Trophoblast cell (in vitro differentiated cells and primary cell): ENCODE measurements around the gene OR52K1.

Experiments used
- DNase-seq, 2 donors: peaks; one replicate each; pipeline ENCODE4 v3.0.0-alpha.2; 2016
- H2AFZ ChIP-seq: 2 replicates; pipeline ENCODE4 v1.6.1; 2013; ENCODE audit warnings: low read length, moderate library complexity, mild to moderate bottlenecking; ENCODE audit not compliant: insufficient read depth, poor library complexity
- H2AK5ac ChIP-seq: 2 replicates; pipeline ENCODE4 v1.6.1; 2013; ENCODE audit warnings: mild to moderate bottlenecking, low read length
- H2BK120ac ChIP-seq: 2 replicates; pipeline ENCODE4 v1.6.1; 2013; ENCODE audit warnings: low read length, mild to moderate bottlenecking, moderate library complexity; ENCODE audit not compliant: insufficient read depth, poor library complexity
- H2BK12ac ChIP-seq: 2 replicates; pipeline ENCODE4 v1.6.1; 2013; ENCODE audit warnings: mild to moderate bottlenecking, low read length, moderate library complexity
- H2BK5ac ChIP-seq: 2 replicates; pipeline ENCODE4 v1.6.1; 2013; ENCODE audit warnings: low read length, low read depth, moderate library complexity, mild to moderate bottlenecking; ENCODE audit not compliant: poor library complexity
- H3K14ac ChIP-seq: 2 replicates; pipeline ENCODE4 v1.6.1; 2013; ENCODE audit warnings: mild to moderate bottlenecking, low read length
- H3K18ac ChIP-seq: 2 replicates; pipeline ENCODE4 v1.6.1; 2013; ENCODE audit warnings: mild to moderate bottlenecking, low read length
- H3K23ac ChIP-seq: 2 replicates; pipeline ENCODE4 v1.6.1; 2013; ENCODE audit warnings: low read length
- H3K27ac ChIP-seq: 2 replicates; pipeline ENCODE4 v1.5.1; 2013; ENCODE audit warnings: low read depth, mild to moderate bottlenecking, inconsistent platforms, low read length, moderate library complexity
- H3K27me3 ChIP-seq: 2 replicates; pipeline ENCODE4 v1.6.1; 2013; ENCODE audit warnings: inconsistent platforms, mild to moderate bottlenecking, low read length, moderate library complexity; ENCODE audit not compliant: insufficient read depth
- H3K36me3 ChIP-seq, 2 experiments: 1 replicate in 1 of 2; 2 replicates in 1 of 2; pipeline ENCODE4 v1.6.1; 2013; ENCODE audit warnings: low read length in 2 of 2, mild to moderate bottlenecking in 2 of 2, moderate library complexity in 1 of 2; ENCODE audit not compliant: insufficient read depth in 2 of 2, control insufficient read depth in 1 of 2
- H3K4ac ChIP-seq: 2 replicates; pipeline ENCODE4 v1.6.1; 2013; ENCODE audit warnings: low read depth, mild to moderate bottlenecking, low read length, moderate library complexity
- H3K4me1 ChIP-seq, 2 experiments: 1 replicate in 1 of 2; 2 replicates in 1 of 2; pipeline ENCODE4 v1.6.1; 2013; ENCODE audit warnings: low read length in 2 of 2, mild to moderate bottlenecking in 2 of 2, moderate library complexity in 1 of 2; ENCODE audit not compliant: insufficient read depth in 2 of 2, control insufficient read depth in 1 of 2
- H3K4me2 ChIP-seq: 2 replicates; pipeline ENCODE4 v1.6.1; 2013; ENCODE audit warnings: inconsistent platforms, mild to moderate bottlenecking, low read length, moderate library complexity
- H3K4me3 ChIP-seq: 2 replicates; pipeline ENCODE4 v1.5.1; 2013; ENCODE audit warnings: mild to moderate bottlenecking, low read depth, low read length, inconsistent platforms
- H3K79me1 ChIP-seq: one replicate; pipeline ENCODE4 v1.6.1; 2013; ENCODE audit warnings: low read length
- H3K79me2 ChIP-seq: 2 replicates; pipeline ENCODE4 v1.6.1; 2013; ENCODE audit warnings: low read length, mild to moderate bottlenecking; ENCODE audit not compliant: control insufficient read depth, insufficient read depth, poor library complexity
- H3K9ac ChIP-seq: 2 replicates; pipeline ENCODE4 v1.6.1; 2013; ENCODE audit warnings: mild to moderate bottlenecking, low read length
- H3K9me3 ChIP-seq: 2 replicates; pipeline ENCODE4 v1.6.1; 2013; ENCODE audit warnings: low read depth, mild to moderate bottlenecking, control low read depth, inconsistent platforms, low read length; ENCODE audit not compliant: insufficient read depth
- H4K12ac ChIP-seq: 2 replicates; pipeline ENCODE4 v1.6.1; 2013; ENCODE audit warnings: low read depth, mild to moderate bottlenecking, low read length, moderate library complexity
- H4K8ac ChIP-seq: 2 replicates; pipeline ENCODE4 v1.6.1; 2013; ENCODE audit warnings: low read depth, mild to moderate bottlenecking, low read length, moderate library complexity
- H4K91ac ChIP-seq: one replicate; pipeline ENCODE4 v1.6.1; 2013; ENCODE audit warnings: low read depth, mild to moderate bottlenecking, low read length, moderate library complexity
- WGBS: extraction: QIAGEN DNeasy Blood & Tissue Kit; methylation state at CpG from one replicate; pipeline ENCODE4 v1.1.7; 2013; ENCODE audit warnings: missing lambda C conversion rate; ENCODE audit not compliant: insufficient read length, insufficient coverage; ENCODE audit errors: extremely low coverage; 5-methylcytosine and 5-hydroxymethylcytosine counted together

Gene OR52K1

DNA sequence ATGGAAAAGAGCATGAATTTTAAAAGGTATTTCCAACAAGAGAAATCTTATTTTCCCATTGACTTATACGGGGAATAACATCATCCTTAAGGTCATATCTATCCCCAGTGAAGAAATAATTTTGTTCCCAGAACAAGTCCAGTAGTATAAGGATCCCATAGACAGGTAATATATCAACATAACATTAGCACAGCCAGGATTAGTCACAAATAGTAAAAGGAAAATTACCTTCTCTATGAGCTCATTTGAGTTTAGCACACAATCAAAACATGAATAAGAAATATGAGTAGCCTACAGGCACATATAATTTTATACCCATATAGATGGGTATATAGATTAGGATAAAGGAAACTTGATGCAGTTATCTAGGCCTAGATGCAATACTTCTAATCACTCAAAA, 2.8 kb upstream of the OR52K1 start:
- Histone ChIP-seq H3K18ac (no peak overlapping the region), H3K4me2 (no peak overlapping the region), H4K12ac (no peak overlapping the region), H3K27me3 (no peaks in the 10 kb centered on the region), H3K4me1 (peaks cover 0 to 2% of the 10 kb centered on the region in 2 experiments), H3K4me3 (no peak overlapping the region), H2BK120ac (no peak overlapping the region), H3K36me3 (no peaks in the 10 kb centered on the region), H3K27ac (no peak overlapping the region), H3K79me2 (no peaks in the 10 kb centered on the region), H3K14ac (no peak overlapping the region), H4K91ac (no peak overlapping the region), H4K8ac (no peak overlapping the region), H3K79me1 (no peaks in the 10 kb centered on the region), H2BK5ac (no peak overlapping the region), H3K9ac (no peak overlapping the region), H2BK12ac (no peak overlapping the region), H2AK5ac (no peak overlapping the region), H3K4ac (no peak overlapping the region), H3K9me3 (no peaks in the 10 kb centered on the region), H2AFZ (no peak overlapping the region), H3K23ac (no peak overlapping the region)
- DNase-seq: no peak
- WGBS: no CpG with 5 or more reads among the region's 1 CpG

DNA sequence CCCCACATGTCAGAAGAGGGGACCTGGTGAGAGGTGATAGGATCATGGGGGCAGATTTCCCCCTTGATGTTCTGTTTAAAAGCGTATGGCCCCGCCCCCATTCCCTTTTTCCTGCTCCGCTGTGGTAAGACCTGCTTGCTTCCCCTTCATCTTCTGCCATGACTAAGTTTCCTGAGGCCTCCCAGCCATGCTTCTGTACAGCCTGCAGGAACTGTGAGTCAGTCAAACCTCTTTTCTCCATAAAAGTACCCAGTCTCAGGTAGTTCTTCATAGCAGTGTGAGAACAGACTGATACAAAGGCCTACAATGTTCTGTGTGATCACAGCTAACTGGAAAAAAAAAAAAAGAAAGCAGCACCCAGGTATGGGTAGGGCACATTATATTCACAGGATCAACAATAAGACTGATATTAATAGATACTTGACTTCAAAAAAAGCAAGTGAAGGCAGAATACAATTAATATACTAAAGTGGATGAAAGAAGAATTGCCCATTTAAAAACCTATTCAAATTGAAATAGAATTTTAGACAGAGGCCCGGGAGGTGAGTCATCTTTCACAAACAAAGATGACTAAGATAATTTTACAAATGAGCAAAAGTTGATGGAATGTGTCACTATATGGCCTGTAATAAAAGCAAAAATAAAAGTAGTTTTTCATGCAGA, 1.7 kb upstream of the OR52K1 start:
- Histone ChIP-seq H3K4me3 (no peak overlapping the region), H2AK5ac (no peak overlapping the region), H3K4ac (no peak overlapping the region), H3K23ac (no peak overlapping the region), H3K27me3 (no peaks in the 10 kb centered on the region), H4K8ac (no peak overlapping the region), H2BK120ac (no peak overlapping the region), H3K9me3 (no peaks in the 10 kb centered on the region), H3K18ac (no peak overlapping the region), H3K4me1 (peaks cover 0 to 2% of the 10 kb centered on the region in 2 experiments), H3K79me2 (no peaks in the 10 kb centered on the region), H3K14ac (no peak overlapping the region), H4K12ac (no peak overlapping the region), H3K79me1 (no peaks in the 10 kb centered on the region), H2BK5ac (no peak overlapping the region), H3K36me3 (no peaks in the 10 kb centered on the region), H3K27ac (no peak overlapping the region), H3K9ac (no peak overlapping the region), H4K91ac (no peak overlapping the region), H3K4me2 (no peak overlapping the region), H2AFZ (no peak overlapping the region), H2BK12ac (no peak overlapping the region)
- no CpG with 5 or more reads among the region's 4 CpGs for WGBS
- peak; percentile 65 to 74 for DNase-seq

DNA sequence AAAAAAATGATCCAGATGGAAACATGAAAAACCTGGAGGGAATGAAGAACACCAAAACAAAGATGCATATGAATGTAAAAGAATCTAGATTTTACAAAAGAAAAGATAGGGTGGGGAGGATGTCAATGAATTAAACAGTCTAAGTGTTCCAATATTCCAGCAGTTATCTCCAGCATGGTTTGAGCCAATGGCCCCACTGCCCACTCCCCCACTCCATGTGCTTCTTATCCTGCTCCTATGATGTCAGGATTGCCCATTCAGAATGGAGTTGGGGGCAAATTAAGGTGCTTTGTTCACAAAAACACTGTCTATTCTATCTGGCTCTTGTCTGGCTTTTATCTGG, 1.2 kb upstream of the OR52K1 start:
- H2AK5ac ChIP-seq: no peak overlapping the region
- H3K79me2 ChIP-seq: no peaks in the 10 kb centered on the region
- H3K23ac ChIP-seq: no peak overlapping the region
- no peak overlapping the region for H4K91ac ChIP-seq
- no peak overlapping the region for H3K4ac ChIP-seq
- H3K4me1 ChIP-seq: peaks cover 0 to 2% of the 10 kb centered on the region in 2 experiments
- H4K8ac ChIP-seq: no peak overlapping the region
- no peaks in the 10 kb centered on the region for H3K36me3 ChIP-seq
- no peak for DNase-seq
- no peak overlapping the region for H3K27ac ChIP-seq
- H4K12ac ChIP-seq: no peak overlapping the region
- no peak overlapping the region for H2BK120ac ChIP-seq
- no peak overlapping the region for H2BK12ac ChIP-seq
- no peak overlapping the region for H3K9ac ChIP-seq
- H3K79me1 ChIP-seq: no peaks in the 10 kb centered on the region
- H3K27me3 ChIP-seq: no peaks in the 10 kb centered on the region
- H3K4me2 ChIP-seq: no peak overlapping the region
- H3K14ac ChIP-seq: no peak overlapping the region
- no peaks in the 10 kb centered on the region for H3K9me3 ChIP-seq
- no peak overlapping the region for H3K4me3 ChIP-seq
- no peak overlapping the region for H2BK5ac ChIP-seq
- H3K18ac ChIP-seq: no peak overlapping the region
- no peak overlapping the region for H2AFZ ChIP-seq

DNA sequence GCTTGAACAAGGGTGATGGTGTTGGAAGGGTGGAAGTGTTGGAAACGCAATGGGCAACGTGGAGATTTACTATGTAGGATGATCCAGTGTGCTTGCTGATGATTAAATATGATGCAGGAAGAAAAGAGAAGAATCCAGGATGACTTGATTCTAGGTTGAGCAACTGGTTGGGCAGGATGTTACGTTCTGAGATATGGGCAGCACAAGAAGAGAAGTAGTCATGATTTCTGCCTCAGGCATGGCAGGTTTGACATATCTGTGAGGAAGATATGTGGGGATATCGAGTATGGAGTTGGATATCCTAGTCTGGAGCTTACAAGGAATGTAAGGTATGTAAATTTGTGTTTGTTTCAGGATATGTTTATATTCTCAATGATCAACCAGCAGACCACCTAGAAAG, 1.9 kb downstream of the OR52K1 start:
- peak overlapping the region; percentile 39 for H3K27ac ChIP-seq
- no peaks in the 10 kb centered on the region for H3K79me1 ChIP-seq
- peaks cover 0 to 2% of the 10 kb centered on the region in 2 experiments for H3K4me1 ChIP-seq
- H2BK12ac ChIP-seq: no peak overlapping the region
- H3K4me2 ChIP-seq: no peak overlapping the region
- no peak overlapping the region for H3K4ac ChIP-seq
- H3K79me2 ChIP-seq: no peaks in the 10 kb centered on the region
- no peak overlapping the region for H2AK5ac ChIP-seq
- no peak overlapping the region for H3K23ac ChIP-seq
- H3K9ac ChIP-seq: no peak overlapping the region
- peak; percentile 95 to 99 for DNase-seq
- H2BK120ac ChIP-seq: no peak overlapping the region
- no CpG with 5 or more reads among the region's 4 CpGs for WGBS
- H3K4me3 ChIP-seq: no peak overlapping the region
- H4K12ac ChIP-seq: no peak overlapping the region
- no peaks in the 10 kb centered on the region for H3K9me3 ChIP-seq
- H3K18ac ChIP-seq: no peak overlapping the region
- H3K14ac ChIP-seq: no peak overlapping the region
- H3K27me3 ChIP-seq: no peaks in the 10 kb centered on the region
- H3K36me3 ChIP-seq: no peaks in the 10 kb centered on the region
- H2AFZ ChIP-seq: no peak overlapping the region
- no peak overlapping the region for H2BK5ac ChIP-seq
- H4K8ac ChIP-seq: no peak overlapping the region
- no peak overlapping the region for H4K91ac ChIP-seq
